Measurements from ENCODE around the gene UNC50. TPM values are rescaled to one million over a fixed set of nuclear protein-coding genes. Genes with fewer than 3 reads are reported as not detected.

The UNC50 gene
- polyA plus RNA-seq, 1 donor from 2014 or later, result 111 TPM

GRCh38 chr2:98607741-98608115, 661 bp upstream of the UNC50 start:
- Histone ChIP-seq H3K27ac (ENCODE audit: low read length) (peak overlapping the region; percentile 94), H3K79me2 (replicated peaks; ENCODE audit: insufficient read depth, low read length) (peaks cover 56% of the 10 kb centered on the region), H3K36me3 (ENCODE audit: insufficient read depth, low read length) (no peaks in the 10 kb centered on the region), H3F3A (ENCODE audit: insufficient read depth, low read length, poor library complexity, severe bottlenecking) (no peaks in the 10 kb centered on the region), H3K9me2 (ENCODE audit: insufficient read depth, low read length) (no peaks in the 10 kb centered on the region), H3K27me3 (ENCODE audit: insufficient read depth, low read depth, low read length) (no peaks in the 10 kb centered on the region), H3K4me3 (ENCODE audit: low read length) (peak overlapping the region; percentile 86), H3K4me2 (ENCODE audit: low read length) (peak overlapping the region; percentile 57), H4K20me1 (ENCODE audit: insufficient read depth) (no peaks in the 10 kb centered on the region), H2AFZ (ENCODE audit: low read depth, low read length) (peak overlapping the region; percentile 85), H3K9me3 (ENCODE audit: low read length) (no peaks in the 10 kb centered on the region), H3K9ac (ENCODE audit: low read length) (peak overlapping the region; percentile 96)
- TF ChIP-seq MXI1 (conservative IDR thresholded peaks at IDR 0.05; ENCODE audit: poor library complexity, severe bottlenecking) (no peak), CTCF (IDR thresholded peaks at IDR 0.05; ENCODE audit: poor library complexity, severe bottlenecking) (no peak), EP300 (conservative IDR thresholded peaks at IDR 0.05; ENCODE audit: poor library complexity, severe bottlenecking) (no peak)

GRCh38 chr2:98608962-98609604, 694 bp downstream of the UNC50 start:
- H3K9me2 ChIP-seq (ENCODE audit: insufficient read depth, low read length), result no peaks in the 10 kb centered on the region
- H3K79me2 ChIP-seq (replicated peaks; ENCODE audit: insufficient read depth, low read length), result peaks cover 56% of the 10 kb centered on the region
- H3F3A ChIP-seq (ENCODE audit: insufficient read depth, low read length, poor library complexity, severe bottlenecking), result no peaks in the 10 kb centered on the region
- TF ChIP-seq REST (IDR thresholded peaks at IDR 0.05; ENCODE audit: borderline replicate concordance) (no peak), POLR2AphosphoS5 (IDR thresholded peaks at IDR 0.05) (no peak), TAF1 (IDR thresholded peaks at IDR 0.05; ENCODE audit: low read depth) (no peak), SMC3 (conservative IDR thresholded peaks at IDR 0.05; ENCODE audit: poor library complexity) (no peak), EZH2 (IDR thresholded peaks at IDR 0.05; ENCODE audit: borderline replicate concordance, insufficient read depth, low read length, poor library complexity, severe bottlenecking) (no peak), MXI1 (conservative IDR thresholded peaks at IDR 0.05; ENCODE audit: poor library complexity, severe bottlenecking) (no peak), CTCF (IDR thresholded peaks at IDR 0.05; ENCODE audit: poor library complexity, severe bottlenecking) (no peak), EP300 (conservative IDR thresholded peaks at IDR 0.05; ENCODE audit: poor library complexity, severe bottlenecking) (no peak), RAD21 (conservative IDR thresholded peaks at IDR 0.05) (no peak)
- H3K4me2 ChIP-seq (ENCODE audit: low read length), result peak overlapping the region; percentile 70
- peak overlapping the region; percentile 86 for H3K4me3 ChIP-seq (ENCODE audit: low read length)
- H3K9me3 ChIP-seq (ENCODE audit: low read length), result no peaks in the 10 kb centered on the region
- H3K36me3 ChIP-seq (ENCODE audit: insufficient read depth, low read length), result no peaks in the 10 kb centered on the region
- peak overlapping the region; percentile 85 for H2AFZ ChIP-seq (ENCODE audit: low read depth, low read length)
- peak overlapping the region; percentile 96 for H3K9ac ChIP-seq (ENCODE audit: low read length)
- H4K20me1 ChIP-seq (ENCODE audit: insufficient read depth), result no peaks in the 10 kb centered on the region
- peak overlapping the region; percentile 94 for H3K27ac ChIP-seq (ENCODE audit: low read length)
- no peaks in the 10 kb centered on the region for H3K27me3 ChIP-seq (ENCODE audit: insufficient read depth, low read depth, low read length)

Data from neural cell (in vitro differentiated cells).